Nephron (organoid): ENCODE data around the gene CARF.
A peak's percentile ranks its signal among the peaks of the same experiment; 100 is the strongest.

ENCODE experiments used
- H3K27ac Mint-ChIP-seq, 3 experiments: 2 replicates each; pipeline ENCODE4 v1.8.0; 2020; ENCODE audit warnings: mixed read lengths in 3 of 3, mild to moderate bottlenecking in 2 of 3, moderate library complexity in 1 of 3
- H3K27me3 Mint-ChIP-seq: 2 replicates; pipeline ENCODE4 v1.8.0; 2021; ENCODE audit warnings: low read depth, mild to moderate bottlenecking, moderate library complexity, mixed read lengths
- H3K36me3 Mint-ChIP-seq: 2 replicates; pipeline ENCODE4 v1.8.0; 2020; ENCODE audit warnings: low read depth, mixed read lengths
- H3K4me1 Mint-ChIP-seq: 2 replicates; pipeline ENCODE4 v1.8.0; 2020; ENCODE audit warnings: mixed read lengths
- H3K4me3 Mint-ChIP-seq, 3 experiments: 2 replicates each; pipeline ENCODE4 v1.8.0; 2020; ENCODE audit warnings: mild to moderate bottlenecking in 3 of 3, mixed read lengths in 3 of 3, moderate library complexity in 2 of 3
- H3K9me3 Mint-ChIP-seq: 2 replicates; pipeline ENCODE4 v1.8.0; 2020; ENCODE audit warnings: mixed read lengths
- CTCF ChIP-seq, 3 experiments: fragments of 200-600 bp; sonication (generic); IDR thresholded peaks; one replicate each; pipeline ENCODE4 v1.5.0; 2021; ENCODE audit warnings: antibody characterized with exemption in 3 of 3; ENCODE audit not compliant: unreplicated experiment in 3 of 3

The CARF gene

GRCh38 chr2:202933958-202934357 is 21.9 kb downstream of the CARF start:
- H3K4me3 Mint-ChIP-seq = no peak overlapping the region
- peaks cover 56% of the 10 kb centered on the region for H3K36me3 Mint-ChIP-seq
- no peaks in the 10 kb centered on the region for H3K4me1 Mint-ChIP-seq
- no peak for TF ChIP-seq CTCF (IDR thresholded peaks at IDR 0.05; ENCODE audit: unreplicated experiment in 3 of 3)
- peaks cover 2% of the 10 kb centered on the region for H3K9me3 Mint-ChIP-seq
- no peak overlapping the region for H3K27ac Mint-ChIP-seq
- no peaks in the 10 kb centered on the region for H3K27me3 Mint-ChIP-seq

- peaks cover 3% of the 10 kb centered on the region for H3K9me3 Mint-ChIP-seq
- no peak overlapping the region for H3K27ac Mint-ChIP-seq
- no peak for TF ChIP-seq CTCF (IDR thresholded peaks at IDR 0.05; ENCODE audit: unreplicated experiment in 3 of 3)
- peaks cover 56% of the 10 kb centered on the region for H3K36me3 Mint-ChIP-seq
- no peaks in the 10 kb centered on the region for H3K4me1 Mint-ChIP-seq
- no peaks in the 10 kb centered on the region for H3K27me3 Mint-ChIP-seq
- no peak overlapping the region for H3K4me3 Mint-ChIP-seq
These were observed 22.4 kb downstream of the CARF start for GRCh38 chr2:202934456-202934855.

GRCh38 chr2:202938960-202939359 is 26.9 kb downstream of the CARF start:
- no peaks in the 10 kb centered on the region for H3K4me1 Mint-ChIP-seq
- no peaks in the 10 kb centered on the region for H3K27me3 Mint-ChIP-seq
- no peak for TF ChIP-seq CTCF (IDR thresholded peaks at IDR 0.05; ENCODE audit: unreplicated experiment in 3 of 3)
- no peak overlapping the region for H3K27ac Mint-ChIP-seq
- no peak overlapping the region for H3K4me3 Mint-ChIP-seq
- H3K36me3 Mint-ChIP-seq = peaks cover 50% of the 10 kb centered on the region
- peaks cover 3% of the 10 kb centered on the region for H3K9me3 Mint-ChIP-seq

- no peak overlapping the region for H3K4me3 Mint-ChIP-seq
- peaks cover 62% of the 10 kb centered on the region for H3K36me3 Mint-ChIP-seq
- H3K27me3 Mint-ChIP-seq = no peaks in the 10 kb centered on the region
- no peaks in the 10 kb centered on the region for H3K4me1 Mint-ChIP-seq
- H3K27ac Mint-ChIP-seq = no peak overlapping the region
- no peak for TF ChIP-seq CTCF (IDR thresholded peaks at IDR 0.05; ENCODE audit: unreplicated experiment in 3 of 3)
- peaks cover 22% of the 10 kb centered on the region for H3K9me3 Mint-ChIP-seq
These were observed 29.7 kb downstream of the CARF start for GRCh38 chr2:202941771-202942170.

GRCh38 chr2:202944408-202944807 is 32.3 kb downstream of the CARF start:
- peak overlapping the region; percentile 12 to 61 (median 50) for H3K27ac Mint-ChIP-seq
- H3K9me3 Mint-ChIP-seq = peaks cover 38% of the 10 kb centered on the region
- no peaks in the 10 kb centered on the region for H3K27me3 Mint-ChIP-seq
- H3K36me3 Mint-ChIP-seq = peaks cover 69% of the 10 kb centered on the region
- no peak for TF ChIP-seq CTCF (IDR thresholded peaks at IDR 0.05; ENCODE audit: unreplicated experiment in 3 of 3)
- no peaks in the 10 kb centered on the region for H3K4me1 Mint-ChIP-seq
- peak overlapping the region in 1 of 3 experiments; percentile 53 for H3K4me3 Mint-ChIP-seq

GRCh38 chr2:202944816-202945215 is 32.7 kb downstream of the CARF start:
- Mint-ChIP-seq H3K27ac (peak overlapping the region; percentile 12 to 61 (median 50)), H3K36me3 (peaks cover 67% of the 10 kb centered on the region), H3K9me3 (peaks cover 38% of the 10 kb centered on the region), H3K4me1 (no peaks in the 10 kb centered on the region), H3K4me3 (no peak overlapping the region), H3K27me3 (no peaks in the 10 kb centered on the region)
- TF ChIP-seq CTCF (IDR thresholded peaks at IDR 0.05; ENCODE audit: unreplicated experiment in 3 of 3) = no peak
